ENCODE results near the gene CIBAR2.

Gene CIBAR2

GRCh38 chr16:85072076-85072860 is 40.0 kb downstream of the CIBAR2 start:
- CTCF ChIA-PET, result interaction anchor here (1.9 to 2.2 kb wide), 2 partner anchors 15 to 16 kb away, joined by 7 to 11 read pairs; no protein-coding TSS in a partner anchor
- DNase-seq (ENCODE audit: extremely low spot score), result no peak

GRCh38 chr16:85069171-85069570 is 43.1 kb downstream of the CIBAR2 start:
- TF ChIP-seq CTCF (IDR thresholded peaks at IDR 0.05; ENCODE audit: control extremely low read depth, extremely low read depth, low read depth, missing control alignments), result no peak
- ChIA-PET CTCF (interaction anchor here (1.2 kb wide), 1 partner anchor 13 kb away, joined by 4 read pairs; no protein-coding TSS in a partner anchor), POLR2A (no interaction called here)
- DNase-seq (ENCODE audit: extremely low spot score), result no peak

More at GRCh38 chr16:85072076-85072860, 40.0 kb downstream of the CIBAR2 start:
- no peak for TF ChIP-seq CTCF (IDR thresholded peaks at IDR 0.05; ENCODE audit: control extremely low read depth, extremely low read depth, low read depth, missing control alignments)
- POLR2A ChIA-PET, result no interaction called here

GRCh38 chr16:85068746-85069145 is 43.5 kb downstream of the CIBAR2 start:
- TF ChIP-seq CTCF (IDR thresholded peaks at IDR 0.05; ENCODE audit: control extremely low read depth, extremely low read depth, low read depth, missing control alignments), result no peak
- POLR2A ChIA-PET, result no interaction called here
- DNase-seq (ENCODE audit: extremely low spot score), result no peak
- CTCF ChIA-PET, result interaction anchor here (1.2 kb wide), 1 partner anchor 13 kb away, joined by 4 read pairs; no protein-coding TSS in a partner anchor

GRCh38 chr16:85067426-85067825 is 44.8 kb downstream of the CIBAR2 start:
- DNase-seq (ENCODE audit: extremely low spot score), result no peak
- POLR2A ChIA-PET, result no interaction called here
- CTCF ChIA-PET, result interaction anchor here (0.9 to 1.8 kb wide), 3 partner anchors 11 to 47 kb away, joined by 3 to 6 read pairs (median 4); no protein-coding TSS in a partner anchor
- no peak for TF ChIP-seq CTCF (IDR thresholded peaks at IDR 0.05; ENCODE audit: control extremely low read depth, extremely low read depth, low read depth, missing control alignments)

- ChIA-PET POLR2A (no interaction called here), CTCF (interaction anchor here (0.9 to 1.8 kb wide), 3 partner anchors 11 to 48 kb away, joined by 3 to 6 read pairs (median 4); no protein-coding TSS in a partner anchor)
These were observed 45.2 kb downstream of the CIBAR2 start for GRCh38 chr16:85067024-85067423.

More at GRCh38 chr16:85067024-85067423, 45.2 kb downstream of the CIBAR2 start:
- no peak for DNase-seq (ENCODE audit: extremely low spot score)
- no peak for TF ChIP-seq CTCF (IDR thresholded peaks at IDR 0.05; ENCODE audit: control extremely low read depth, extremely low read depth, low read depth, missing control alignments)
